CD4-positive, alpha-beta T cell treated with Interleukin-1 beta for 1 hour (primary cell): ENCODE results near the gene PACRG.

Source experiments
- DNase-seq, 2 donors: peaks; one replicate each; pipeline ENCODE4 v3.0.0-alpha.2; 2020 to 2022

Gene PACRG

DNA sequence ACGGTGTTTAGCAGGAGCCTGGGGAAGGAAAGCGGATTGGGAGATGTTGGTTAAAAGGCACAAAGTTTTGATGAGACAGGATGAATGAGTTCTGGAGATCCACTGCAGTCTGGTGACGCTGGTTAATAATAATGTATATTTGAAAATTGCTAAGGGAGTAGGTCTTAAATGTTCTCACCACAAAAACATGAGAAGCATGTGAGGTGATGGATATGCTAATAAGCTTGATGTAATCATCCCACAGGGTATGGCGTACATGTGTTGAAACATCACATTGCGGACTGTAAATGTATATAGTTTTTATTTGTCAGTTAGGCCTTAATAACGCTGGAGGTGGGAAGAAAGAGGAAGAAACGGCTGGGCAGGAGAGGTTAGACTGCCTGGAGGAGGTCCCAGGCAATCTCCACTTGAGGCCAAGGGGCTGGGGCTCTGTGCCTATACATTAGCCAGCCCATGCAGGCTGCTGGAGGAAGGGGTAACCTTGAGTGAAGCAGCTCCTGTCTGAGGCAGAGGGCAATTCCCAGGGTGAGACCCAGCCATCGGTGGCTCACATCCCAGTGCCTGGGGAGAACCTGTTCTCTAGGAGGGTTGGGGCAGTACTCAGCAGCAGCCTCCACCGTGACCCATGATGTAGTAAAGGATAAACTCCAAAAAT is 498.5 kb downstream of the PACRG start:
- no peak for DNase-seq

- DNase-seq = no peak
These were observed 499.2 kb downstream of the PACRG start for GRCh38 chr6:163226836-163227485.

DNA sequence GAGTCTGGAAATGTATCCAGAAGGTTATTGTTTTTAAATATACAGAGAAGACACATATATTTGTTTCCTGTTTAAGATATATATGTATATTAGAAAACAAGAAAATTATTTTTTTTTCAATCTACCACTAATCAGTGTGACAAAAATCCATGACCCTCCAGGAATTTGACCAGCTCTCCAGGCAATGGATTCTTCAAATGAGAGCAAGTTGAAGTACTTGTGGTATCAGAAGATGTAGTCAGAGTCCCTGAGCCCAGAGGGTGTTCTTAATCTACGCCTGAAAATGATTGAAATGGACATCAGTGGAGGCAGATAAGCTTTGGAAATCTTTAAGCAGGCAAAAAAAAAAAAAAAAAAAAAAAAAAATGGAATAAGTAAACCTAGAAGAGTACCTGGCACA is 500.3 kb downstream of the PACRG start:
- DNase-seq = no peak

DNA sequence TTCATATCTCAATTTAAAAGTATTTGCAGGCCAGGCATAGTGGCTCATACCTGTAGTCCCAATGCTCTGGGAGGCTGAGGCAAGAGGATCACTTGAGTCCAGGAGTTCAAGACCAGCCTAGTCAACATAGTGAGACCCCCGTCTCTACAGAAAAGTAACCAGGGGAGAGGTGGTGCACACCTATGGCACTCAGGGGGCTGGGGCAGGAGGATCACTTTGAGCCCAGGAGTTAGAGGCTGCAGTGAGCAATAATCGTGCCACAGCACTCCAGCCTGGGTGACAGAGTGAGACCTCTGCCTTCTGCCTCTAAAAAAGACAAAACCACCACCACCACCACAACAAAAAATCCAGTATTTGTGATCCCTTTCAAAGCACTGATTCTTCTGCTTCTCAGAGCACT is 501.3 kb downstream of the PACRG start:
- DNase-seq = no peak

- no peak for DNase-seq
These were observed 503.1 kb downstream of the PACRG start for GRCh38 chr6:163230901-163231300.

- DNase-seq = no peak
These were observed 503.7 kb downstream of the PACRG start for GRCh38 chr6:163231356-163232014.

DNA sequence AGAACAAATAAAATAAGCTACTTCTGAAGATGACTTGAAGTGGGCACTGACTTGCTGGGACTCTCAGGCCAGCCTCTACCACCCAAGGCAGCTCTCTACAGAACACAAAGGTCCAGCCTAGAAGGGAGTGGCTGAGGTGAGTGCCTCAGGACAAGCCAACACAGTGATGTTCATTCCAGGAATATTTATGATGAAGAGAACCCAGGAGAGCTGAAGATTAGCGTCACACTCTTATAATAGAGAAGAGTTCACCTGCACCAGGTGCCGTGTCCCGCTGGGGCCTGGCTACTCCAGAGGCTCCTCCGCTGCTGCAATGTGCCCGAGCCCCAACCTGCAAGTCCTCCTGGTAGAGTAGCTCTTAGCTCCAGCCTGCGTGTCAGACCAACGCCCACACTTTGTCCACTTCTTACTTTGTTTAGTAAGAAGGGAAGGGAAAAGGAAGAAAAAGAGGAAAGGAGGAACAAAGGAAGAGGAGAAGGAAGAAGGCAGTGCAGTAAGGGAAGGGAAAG is 504.3 kb downstream of the PACRG start:
- DNase-seq = no peak

GRCh38 chr6:163232649-163233048 is 504.9 kb downstream of the PACRG start:
- no peak for DNase-seq

GRCh38 chr6:163237110-163237509 is 509.3 kb downstream of the PACRG start:
- no peak for DNase-seq

DNA sequence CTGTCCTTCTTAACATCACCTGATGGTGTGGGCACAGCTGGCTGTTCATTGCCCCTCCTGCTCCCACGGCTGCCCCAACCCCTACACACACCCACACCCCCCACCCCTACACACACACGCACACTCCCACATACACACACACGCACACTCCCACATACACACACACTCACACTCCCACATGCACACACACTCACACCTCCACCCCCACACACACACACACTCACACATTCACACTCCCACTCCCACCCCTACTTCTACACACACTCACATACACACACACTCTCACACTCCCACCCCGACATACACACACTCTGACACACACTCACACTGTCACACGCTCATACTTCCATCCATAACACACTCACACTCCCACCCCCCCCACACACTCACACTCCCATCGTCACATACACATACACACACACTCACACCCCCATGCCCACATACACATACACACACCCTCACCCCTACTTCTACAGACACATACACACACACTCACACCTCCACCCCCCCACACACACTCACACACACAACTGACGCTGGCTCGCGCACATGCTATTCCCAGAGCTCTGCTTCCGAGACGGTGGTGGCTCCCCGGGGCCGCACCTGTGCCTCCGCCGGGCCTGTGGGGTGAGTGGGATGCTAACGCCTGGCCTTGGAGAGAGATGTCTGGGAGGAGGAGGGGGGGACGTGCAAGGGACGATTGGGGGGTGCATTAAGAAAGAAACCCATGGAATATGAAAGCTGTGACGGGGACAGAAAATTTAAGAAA is 512.0 kb downstream of the PACRG start:
- no peak for DNase-seq

DNA sequence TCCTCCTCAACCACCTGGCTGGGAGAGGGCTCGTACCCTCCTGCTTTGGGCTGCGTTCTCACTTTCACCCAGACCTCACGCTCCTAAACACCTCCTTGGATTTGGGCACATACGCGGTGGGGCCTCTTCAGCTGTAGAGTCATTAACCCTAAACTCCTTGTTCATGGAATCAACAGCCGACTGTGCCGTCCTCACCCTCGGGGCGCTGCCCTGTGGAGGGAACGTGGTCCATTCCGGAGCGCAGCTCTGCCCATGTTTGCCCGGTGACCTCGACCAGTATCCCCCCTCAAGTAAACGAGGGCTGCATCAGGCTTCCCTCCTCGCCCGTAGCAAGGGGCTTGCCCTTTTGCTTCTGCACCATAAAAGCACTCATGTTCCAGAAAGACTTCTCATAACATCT is 512.8 kb downstream of the PACRG start:
- no peak for DNase-seq

DNA sequence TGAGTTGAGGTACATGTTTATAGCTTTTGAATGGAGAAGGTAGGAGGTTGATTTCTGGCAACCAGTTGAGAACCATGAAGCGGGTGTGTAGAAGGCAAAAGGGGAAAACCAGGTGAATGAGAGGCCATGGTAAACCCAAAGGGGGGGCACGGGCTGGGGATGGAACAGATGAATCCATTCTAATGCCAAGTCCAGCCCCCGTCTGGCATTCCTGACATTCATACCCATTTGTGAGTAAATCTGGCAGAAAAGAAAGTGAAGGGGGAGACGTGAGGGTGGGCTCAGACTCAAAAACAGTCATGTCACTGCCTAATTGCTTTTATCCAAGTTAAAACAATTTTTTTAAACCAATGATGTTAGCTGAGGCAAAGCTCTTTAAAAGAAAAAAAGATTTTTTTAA is 513.9 kb downstream of the PACRG start:
- DNase-seq = no peak

DNA sequence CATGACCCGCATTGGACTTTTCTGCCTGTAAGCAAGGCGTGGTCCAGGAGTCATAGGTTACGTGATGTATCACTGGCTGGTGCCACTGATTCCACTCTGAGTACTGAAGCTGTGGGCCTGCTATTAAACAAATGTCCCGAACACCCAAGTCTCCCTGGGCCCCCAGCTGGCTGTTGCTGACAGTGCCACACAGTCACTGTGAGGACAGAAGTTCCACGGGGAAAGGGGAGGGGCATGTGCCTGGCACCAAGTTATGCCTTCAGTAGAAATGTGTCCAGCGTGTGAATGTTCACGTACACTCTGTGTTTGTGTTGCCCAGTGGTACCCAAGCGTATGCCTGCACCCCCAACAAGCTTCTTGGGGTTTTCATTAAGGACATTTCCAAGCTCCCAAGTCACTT is 515.3 kb downstream of the PACRG start:
- no peak for DNase-seq

DNA sequence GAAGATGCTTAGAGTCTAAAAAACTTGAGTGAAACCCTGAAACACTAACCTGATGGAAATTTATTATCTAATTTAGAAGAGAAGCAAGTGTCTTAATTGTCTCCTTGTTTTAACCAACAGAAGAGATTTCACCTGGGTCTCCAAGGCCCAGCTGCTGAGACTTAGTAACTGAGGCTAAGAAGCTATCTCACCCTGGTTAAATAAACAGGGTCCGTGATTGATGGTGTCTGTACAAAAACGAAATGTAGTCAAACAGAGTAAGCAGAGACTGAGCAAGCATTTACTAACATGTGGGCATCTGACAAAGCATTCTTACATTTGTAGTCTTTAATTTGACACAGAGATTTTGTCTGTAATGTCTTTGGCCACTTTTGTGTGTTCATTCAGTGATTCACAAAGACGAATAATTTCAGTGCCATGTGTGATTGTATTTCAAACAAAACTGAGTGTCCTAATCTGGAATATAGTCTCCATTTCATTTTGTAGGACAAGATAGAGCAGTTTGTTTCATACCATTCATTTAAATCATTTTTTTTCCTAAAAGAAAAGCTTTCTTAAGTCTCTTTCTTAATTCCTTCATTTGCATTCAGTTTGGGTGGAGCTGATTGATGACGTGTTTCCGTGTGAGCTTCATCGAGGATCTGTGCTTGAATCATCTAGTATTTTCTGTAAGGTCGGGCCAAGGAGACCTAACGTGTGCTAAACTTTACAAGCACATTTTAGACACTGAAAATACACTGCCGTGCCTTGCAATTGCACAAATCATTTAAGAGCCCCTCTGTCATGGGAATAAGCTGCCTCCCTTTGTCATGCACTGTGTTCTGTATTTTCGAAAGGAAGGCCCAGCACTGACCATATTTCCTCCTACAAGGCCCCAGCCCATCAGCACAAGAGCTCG is 516.2 kb downstream of the PACRG start:
- no peak for DNase-seq

DNA sequence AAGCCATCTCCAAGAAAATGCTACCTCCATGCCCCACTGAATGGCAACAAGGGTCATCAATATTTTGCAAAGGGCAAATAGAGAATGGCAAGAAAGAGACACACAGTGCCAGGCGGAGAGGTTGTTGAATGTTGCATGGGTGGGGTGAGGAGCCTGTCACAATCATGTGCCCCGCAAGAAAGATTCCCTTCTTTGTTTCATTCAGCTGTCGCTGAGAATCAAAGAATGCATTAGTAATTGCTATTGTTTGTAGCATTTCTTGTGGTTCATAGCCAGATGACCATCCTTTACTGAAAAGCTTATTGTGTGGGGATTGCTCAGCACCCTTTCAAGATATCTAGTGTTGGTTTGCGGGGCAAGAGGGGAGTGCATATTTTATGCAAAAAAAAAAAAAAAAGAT is 520.3 kb downstream of the PACRG start:
- DNase-seq = no peak

DNA sequence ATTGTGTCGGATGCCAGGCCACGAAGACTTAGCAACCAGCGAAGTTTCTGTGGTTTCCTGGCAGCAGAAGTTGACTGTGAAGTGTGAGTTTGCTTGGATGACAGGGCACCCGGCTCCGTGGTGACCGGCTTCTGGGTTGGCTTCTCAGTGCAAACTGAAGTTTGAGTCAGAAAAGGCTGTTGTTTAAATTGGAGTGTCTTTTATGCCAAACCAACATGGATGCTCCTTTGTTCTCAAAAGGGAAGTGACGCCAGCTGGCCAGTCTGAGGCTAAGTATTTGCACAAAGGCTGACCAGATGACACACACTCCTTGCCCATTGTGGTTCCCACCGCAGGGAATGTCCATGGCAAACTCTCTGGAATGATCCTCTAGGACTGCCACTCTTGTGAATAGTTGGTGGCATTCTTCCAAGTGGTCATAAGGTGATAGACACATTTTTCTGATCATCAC is 521.9 kb downstream of the PACRG start:
- DNase-seq = no peak

GRCh38 chr6:163250116-163250515 is 522.3 kb downstream of the PACRG start:
- DNase-seq = no peak

- DNase-seq = no peak
These were observed 524.4 kb downstream of the PACRG start for GRCh38 chr6:163252061-163252591.

- DNase-seq = no peak
These were observed 525.9 kb downstream of the PACRG start for GRCh38 chr6:163253556-163254213.

DNA sequence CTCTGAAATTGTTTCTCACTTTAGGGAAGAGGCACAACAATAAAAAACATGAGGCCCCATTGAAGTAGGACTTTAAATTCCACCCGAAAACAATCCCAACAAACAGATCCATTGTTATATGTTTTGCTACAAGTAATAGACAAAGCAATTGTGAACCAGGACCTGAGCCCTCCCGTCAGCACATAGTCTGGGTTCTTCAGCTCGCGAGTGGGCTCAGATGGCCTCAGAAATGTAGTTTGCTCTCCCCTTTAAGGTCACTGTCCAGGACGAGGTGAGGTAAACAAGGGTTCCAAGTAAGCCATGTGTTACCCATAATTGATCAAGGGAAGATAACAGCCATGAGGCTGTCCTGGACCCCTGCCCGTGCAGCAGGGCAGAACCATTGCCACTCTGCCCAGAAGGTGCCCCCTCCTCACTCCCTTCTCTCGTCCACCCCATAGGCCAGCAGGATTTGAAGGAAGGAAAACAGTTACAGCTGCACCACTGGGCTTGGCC is 526.6 kb downstream of the PACRG start:
- no peak for DNase-seq

DNA sequence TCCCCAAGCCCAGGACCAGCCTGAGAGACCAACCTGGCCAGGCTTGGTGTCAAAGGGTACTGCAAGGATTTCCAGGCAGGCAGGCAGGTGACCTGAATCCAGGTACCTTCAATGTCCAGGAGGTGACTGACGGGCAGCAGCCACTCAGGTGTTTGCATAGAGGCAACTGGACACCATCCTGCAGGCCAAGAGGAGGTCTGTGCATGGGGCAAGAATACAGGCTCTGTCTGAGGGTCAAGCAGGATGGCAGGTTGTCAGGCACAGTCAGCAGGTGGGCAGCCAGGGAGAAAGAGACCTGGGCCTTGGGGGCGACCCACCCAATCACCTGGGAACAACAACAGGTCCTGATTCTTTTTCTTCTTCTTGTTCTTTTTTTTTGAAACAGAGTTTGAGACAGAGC is 527.5 kb downstream of the PACRG start:
- DNase-seq = no peak
